Stimulated activated effector memory CD8-positive, alpha-beta T cell treated with anti-CD3 and anti-CD28 coated beads, Interleukin-12 subunit alpha, Interleukin-12 subunit beta, amount 100 ng/mL, for 72 hours (primary cell): ENCODE data around the gene CPA2.
A peak's percentile ranks its signal among the peaks of the same experiment; 100 is the strongest.
"Not testable (repeated sequence)": the region's sequence is repeated elsewhere in the genome, so short reads cannot be mapped to it uniquely, and the experiment has no call there.

ENCODE experiments used
- ATAC-seq: fragments of 150-1000 bp; cut with Tn5 transposase; 2 replicates; pipeline ENCODE4 v1.10.0; 2021
- DNase-seq, 2 donors: peaks; one replicate each; pipeline ENCODE4 v3.0.0; 2021 to 2022; ENCODE audit warnings: low spot score in 2 of 2
- H3K27ac Mint-ChIP-seq: one replicate; pipeline ENCODE4 v1.8.0; 2022; ENCODE audit warnings: mild to moderate bottlenecking, mixed read lengths
- H3K36me3 Mint-ChIP-seq: one replicate; pipeline ENCODE4 v1.8.0; 2022; ENCODE audit warnings: mild to moderate bottlenecking, mixed read lengths
- H3K4me1 Mint-ChIP-seq: one replicate; pipeline ENCODE4 v1.8.0; 2022; ENCODE audit warnings: mixed read lengths
- H3K4me3 Mint-ChIP-seq: one replicate; pipeline ENCODE4 v1.8.0; 2022; ENCODE audit warnings: mild to moderate bottlenecking, mixed read lengths
- H3K9me3 Mint-ChIP-seq: one replicate; pipeline ENCODE4 v1.8.0; 2022; ENCODE audit warnings: mixed read lengths

The CPA2 gene

DNA sequence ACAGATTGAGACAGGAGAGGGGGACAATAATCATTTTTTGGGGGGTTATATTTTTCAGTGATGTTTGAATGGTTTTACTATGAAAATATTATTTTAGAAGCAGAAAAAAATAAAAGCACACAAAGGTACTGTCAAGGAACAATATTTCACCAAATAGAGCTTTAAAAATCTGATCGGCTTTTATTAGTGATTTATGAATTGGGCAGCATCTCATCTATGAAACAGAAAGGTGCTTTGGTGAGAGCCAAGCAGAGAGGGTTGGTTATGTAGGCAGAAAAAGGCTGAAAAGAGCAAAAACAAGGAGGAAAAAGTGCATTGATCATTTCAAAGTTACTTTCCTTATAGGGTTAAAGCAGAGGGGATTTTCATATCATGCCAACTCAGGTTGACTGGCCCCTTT, 26.4 kb upstream of the CPA2 start:
- Mint-ChIP-seq H3K9me3 (no peaks in the 10 kb centered on the region), H3K4me3 (no peak overlapping the region), H3K36me3 (no peaks in the 10 kb centered on the region), H3K4me1 (peaks cover 18% of the 10 kb centered on the region), H3K27ac (no peak overlapping the region)
- no peak for ATAC-seq
- no peak for DNase-seq

GRCh38 chr7:130242198-130243014, 24.3 kb upstream of the CPA2 start:
- peaks cover 2% of the 10 kb centered on the region for H3K9me3 Mint-ChIP-seq
- H3K27ac Mint-ChIP-seq: no peak overlapping the region
- DNase-seq (peak; percentile 36 to 71), ATAC-seq (peak; percentile 97)
- H3K4me1 Mint-ChIP-seq: peaks cover 18% of the 10 kb centered on the region
- no peak overlapping the region for H3K4me3 Mint-ChIP-seq
- no peaks in the 10 kb centered on the region for H3K36me3 Mint-ChIP-seq

DNA sequence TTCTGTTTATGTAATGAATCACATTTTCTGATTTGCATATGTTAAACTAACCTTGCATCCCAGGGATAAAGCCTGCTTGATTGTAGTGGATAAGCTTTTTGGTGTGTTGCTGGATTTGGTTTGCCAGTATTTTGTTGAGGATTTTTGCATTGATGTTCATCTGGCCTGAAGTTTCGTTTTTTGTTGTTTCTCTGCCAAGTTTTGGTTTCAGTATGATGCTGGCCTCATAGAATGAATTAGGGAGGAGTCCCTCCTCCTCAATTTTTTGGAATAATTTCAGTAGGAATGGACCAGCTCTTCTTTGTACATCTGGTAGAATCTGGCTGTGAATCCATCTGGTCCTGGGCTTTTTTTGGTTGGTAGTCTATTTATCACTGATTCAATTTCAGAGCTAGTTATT, 23.2 kb upstream of the CPA2 start:
- not testable (repeated sequence) for H3K9me3 Mint-ChIP-seq, ATAC-seq, H3K27ac Mint-ChIP-seq, DNase-seq, H3K4me3 Mint-ChIP-seq, H3K36me3 Mint-ChIP-seq
- peaks cover 18% of the 10 kb centered on the region for H3K4me1 Mint-ChIP-seq

DNA sequence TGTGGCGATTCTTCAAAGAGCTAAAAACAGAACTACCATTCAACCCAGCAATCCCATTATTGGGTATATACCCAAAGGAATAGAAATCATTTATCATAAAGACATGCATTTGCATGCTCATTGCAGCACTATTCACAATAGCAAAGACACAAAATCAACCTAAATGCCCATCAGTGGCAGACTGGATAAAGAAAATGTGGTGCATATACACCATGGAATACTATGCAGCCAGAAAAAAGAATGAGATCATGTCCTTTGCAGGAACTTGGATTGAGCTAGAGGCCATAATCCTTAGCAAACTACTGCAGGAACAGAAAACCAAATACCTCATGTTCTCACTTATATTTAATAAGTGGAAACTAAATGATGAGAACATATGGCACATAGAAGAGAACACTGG, 20.2 kb upstream of the CPA2 start:
- H3K4me1 Mint-ChIP-seq: peaks cover 18% of the 10 kb centered on the region
- not testable (repeated sequence) for H3K9me3 Mint-ChIP-seq, DNase-seq, ATAC-seq, H3K27ac Mint-ChIP-seq, H3K4me3 Mint-ChIP-seq, H3K36me3 Mint-ChIP-seq

DNA sequence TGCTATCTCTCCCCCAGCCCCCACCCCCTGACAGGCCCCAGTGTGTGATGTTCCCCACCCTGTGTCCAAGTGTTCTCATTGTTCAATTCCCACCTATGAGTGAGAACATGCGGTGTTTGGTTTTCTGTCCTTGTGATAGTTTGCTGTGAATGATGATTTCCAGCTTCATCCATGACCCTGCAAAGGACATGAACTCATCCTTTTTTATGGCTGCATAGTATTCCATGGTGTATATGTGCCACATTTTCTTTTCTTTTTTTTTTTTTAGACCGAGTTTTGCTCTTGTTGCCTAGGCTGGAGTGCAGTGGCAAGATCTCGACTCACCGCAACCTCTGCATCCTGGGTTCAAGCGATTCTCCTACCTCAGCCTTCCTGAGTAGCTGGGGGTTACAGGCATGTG, 17.8 kb upstream of the CPA2 start:
- H3K4me3 Mint-ChIP-seq, H3K36me3 Mint-ChIP-seq, DNase-seq, H3K27ac Mint-ChIP-seq, ATAC-seq, H3K9me3 Mint-ChIP-seq, H3K4me1 Mint-ChIP-seq: not testable (repeated sequence)

GRCh38 chr7:130249626-130250025, 17.0 kb upstream of the CPA2 start:
- not testable (repeated sequence) for H3K4me1 Mint-ChIP-seq, DNase-seq, ATAC-seq, H3K4me3 Mint-ChIP-seq, H3K36me3 Mint-ChIP-seq, H3K9me3 Mint-ChIP-seq, H3K27ac Mint-ChIP-seq

DNA sequence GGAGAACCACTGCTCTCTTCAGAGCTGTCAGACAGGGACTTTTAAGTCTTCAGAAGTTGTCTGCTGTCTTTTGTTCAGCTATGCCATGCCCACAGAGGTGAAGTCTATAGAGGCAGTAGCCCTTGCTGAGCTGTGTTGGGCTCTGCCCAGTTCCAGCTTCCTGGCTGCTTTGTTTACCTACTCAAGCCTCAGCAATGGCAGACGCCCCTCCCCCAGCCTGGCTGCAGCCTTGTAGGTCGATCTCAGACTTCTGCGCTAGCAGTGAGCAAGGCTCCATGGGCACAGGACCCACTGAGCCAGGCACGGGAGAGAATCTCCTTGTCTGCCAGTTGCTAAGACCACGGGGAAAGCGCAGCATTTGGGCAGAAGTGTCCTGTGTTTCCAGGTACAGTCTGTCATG, 12.1 kb upstream of the CPA2 start:
- Mint-ChIP-seq H3K4me1 (no peaks in the 10 kb centered on the region), H3K4me3 (no peak overlapping the region), H3K9me3 (no peaks in the 10 kb centered on the region), H3K36me3 (no peaks in the 10 kb centered on the region), H3K27ac (no peak overlapping the region)
- no peak for ATAC-seq
- no peak for DNase-seq

GRCh38 chr7:130256704-130257103, 10.0 kb upstream of the CPA2 start:
- no peaks in the 10 kb centered on the region for H3K9me3 Mint-ChIP-seq
- no peak overlapping the region for H3K4me3 Mint-ChIP-seq
- no peak for DNase-seq
- no peak overlapping the region for H3K27ac Mint-ChIP-seq
- H3K4me1 Mint-ChIP-seq: no peaks in the 10 kb centered on the region
- no peaks in the 10 kb centered on the region for H3K36me3 Mint-ChIP-seq
- no peak for ATAC-seq

GRCh38 chr7:130258494-130259078, 8.1 kb upstream of the CPA2 start:
- Mint-ChIP-seq H3K4me1 (no peaks in the 10 kb centered on the region), H3K36me3 (no peaks in the 10 kb centered on the region), H3K27ac (no peak overlapping the region), H3K4me3 (no peak overlapping the region), H3K9me3 (no peaks in the 10 kb centered on the region)
- DNase-seq (no peak), ATAC-seq (no peak)

GRCh38 chr7:130262448-130262847, 4.2 kb upstream of the CPA2 start:
- Mint-ChIP-seq H3K36me3 (no peaks in the 10 kb centered on the region), H3K4me1 (no peaks in the 10 kb centered on the region), H3K4me3 (no peak overlapping the region), H3K9me3 (no peaks in the 10 kb centered on the region), H3K27ac (no peak overlapping the region)
- DNase-seq (no peak), ATAC-seq (no peak)

DNA sequence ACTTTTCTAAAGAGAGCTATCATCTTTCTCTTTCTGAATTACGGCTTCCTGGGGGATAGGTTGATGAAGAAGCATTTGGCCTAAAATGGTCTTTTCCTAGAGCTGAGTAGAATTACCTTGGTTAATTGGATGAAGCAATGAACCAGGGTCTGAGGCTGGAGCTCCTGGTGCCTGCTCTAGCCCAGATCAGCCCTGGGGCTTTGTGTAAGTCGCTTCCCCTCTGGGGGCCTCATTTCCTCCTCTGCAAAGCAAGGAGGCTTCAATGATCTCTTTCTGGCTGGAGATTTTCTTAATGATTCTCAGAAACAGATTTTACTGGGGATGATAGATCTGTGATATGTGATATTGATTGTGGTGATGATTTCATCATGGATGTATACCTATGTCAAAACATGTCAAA, 3.5 kb upstream of the CPA2 start:
- Mint-ChIP-seq H3K27ac (no peak overlapping the region), H3K9me3 (no peaks in the 10 kb centered on the region), H3K4me1 (no peaks in the 10 kb centered on the region), H3K36me3 (no peaks in the 10 kb centered on the region), H3K4me3 (no peak overlapping the region)
- no peak for ATAC-seq
- no peak for DNase-seq

- DNase-seq (no peak), ATAC-seq (no peak)
- H3K4me3 Mint-ChIP-seq: no peak overlapping the region
- H3K4me1 Mint-ChIP-seq: no peaks in the 10 kb centered on the region
- H3K36me3 Mint-ChIP-seq: no peaks in the 10 kb centered on the region
- H3K27ac Mint-ChIP-seq: no peak overlapping the region
- no peaks in the 10 kb centered on the region for H3K9me3 Mint-ChIP-seq
Observed at GRCh38 chr7:130266961-130267321, 278 bp downstream of the CPA2 start.

DNA sequence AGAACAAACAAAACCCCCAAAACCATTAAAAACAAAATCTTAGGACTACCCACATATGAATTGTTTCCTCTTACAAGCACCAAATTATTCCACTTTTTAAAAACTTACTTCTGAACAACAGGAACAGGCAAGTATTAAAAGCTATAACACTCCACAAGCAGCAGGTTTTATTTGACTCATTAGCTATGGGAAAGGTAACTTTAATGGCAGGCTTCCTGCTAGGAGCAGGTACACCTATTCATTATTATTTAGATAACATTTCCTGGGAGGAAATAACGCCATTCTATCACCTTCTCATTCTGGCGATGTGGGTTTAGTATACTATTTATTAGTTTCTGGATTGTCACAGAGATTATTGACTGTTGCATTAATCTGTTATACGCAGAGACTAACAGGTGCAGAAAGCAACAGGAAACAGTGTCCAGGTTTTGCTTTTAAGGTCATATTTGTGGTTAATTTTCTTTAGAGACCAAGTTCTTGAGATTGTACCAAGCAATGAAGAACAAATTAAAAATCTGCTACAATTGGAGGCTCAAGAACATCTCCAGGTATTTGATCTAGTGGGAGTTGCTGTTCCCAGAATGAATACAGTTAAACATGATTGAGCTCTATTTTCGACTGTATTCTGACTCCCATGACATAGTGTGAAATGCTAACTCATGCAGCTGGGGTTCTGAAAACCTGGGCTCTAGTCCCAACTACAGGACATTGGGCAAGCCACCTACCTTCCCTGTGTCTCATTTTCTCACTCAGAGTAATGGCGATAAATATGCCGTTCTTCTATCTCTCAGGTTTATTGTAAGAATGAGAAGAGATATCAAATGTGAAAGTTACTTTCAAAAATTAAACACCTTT, 2.0 kb downstream of the CPA2 start:
- DNase-seq (no peak), ATAC-seq (no peak)
- H3K27ac Mint-ChIP-seq: no peak overlapping the region
- H3K36me3 Mint-ChIP-seq: no peaks in the 10 kb centered on the region
- H3K4me1 Mint-ChIP-seq: no peaks in the 10 kb centered on the region
- no peaks in the 10 kb centered on the region for H3K9me3 Mint-ChIP-seq
- no peak overlapping the region for H3K4me3 Mint-ChIP-seq

GRCh38 chr7:130269318-130269694, 2.6 kb downstream of the CPA2 start:
- Mint-ChIP-seq H3K4me1 (no peaks in the 10 kb centered on the region), H3K9me3 (no peaks in the 10 kb centered on the region)
- DNase-seq: no peak

DNA sequence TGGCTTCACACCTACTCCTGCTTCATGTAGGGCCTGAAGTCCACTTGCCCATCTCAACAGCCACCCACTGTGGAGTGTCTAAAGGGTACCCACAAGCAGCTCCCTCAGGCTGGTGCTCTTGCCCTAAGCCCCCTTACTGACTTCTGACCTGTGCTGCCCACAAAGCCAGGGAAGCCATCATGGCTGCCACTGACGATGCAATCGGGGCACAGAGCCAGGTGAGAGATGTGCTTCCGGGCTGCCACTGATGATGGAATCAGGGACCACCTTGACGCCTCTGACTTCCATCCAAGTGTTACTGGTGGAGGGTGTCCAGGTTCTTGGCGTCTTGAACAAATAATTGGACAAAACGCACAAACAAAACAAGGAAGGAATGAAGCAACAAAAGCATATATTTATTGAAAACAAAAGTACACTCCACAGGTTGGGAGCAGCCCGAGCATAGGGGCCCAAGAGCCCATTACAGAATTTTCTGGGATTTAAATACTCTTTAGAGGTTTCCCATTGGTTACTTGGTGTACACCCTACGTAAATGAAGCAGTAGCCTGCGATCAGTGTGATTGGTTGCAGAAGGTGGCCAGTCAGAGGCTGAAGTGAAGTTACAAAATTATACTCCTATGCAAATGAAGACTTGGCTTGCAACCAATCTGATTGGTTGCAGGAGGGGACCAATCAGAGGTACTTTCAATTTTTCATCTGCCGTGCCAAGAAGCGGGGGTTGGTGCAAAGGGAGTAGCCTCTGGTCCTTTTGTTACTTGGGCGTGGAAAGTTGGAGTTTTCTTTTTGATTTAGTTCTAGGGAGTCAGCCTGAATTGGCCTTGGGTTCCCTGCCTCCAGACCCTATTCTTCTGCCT, 4.5 kb downstream of the CPA2 start:
- no peak overlapping the region for H3K27ac Mint-ChIP-seq
- DNase-seq (no peak), ATAC-seq (no peak)
- no peaks in the 10 kb centered on the region for H3K9me3 Mint-ChIP-seq
- H3K4me3 Mint-ChIP-seq: no peak overlapping the region
- peaks cover 4% of the 10 kb centered on the region for H3K4me1 Mint-ChIP-seq
- H3K36me3 Mint-ChIP-seq: no peaks in the 10 kb centered on the region

More at GRCh38 chr7:130269318-130269694, 2.6 kb downstream of the CPA2 start:
- H3K36me3 Mint-ChIP-seq: no peaks in the 10 kb centered on the region
- no peak overlapping the region for H3K27ac Mint-ChIP-seq
- no peak for ATAC-seq
- H3K4me3 Mint-ChIP-seq: no peak overlapping the region
